WTC11 (cell line): ENCODE results near the gene RFTN1.

ENCODE experiments used
- CTCF ChIP-seq: fragments of 200-600 bp; IDR thresholded peaks from 2 replicates; pipeline ENCODE4 v1.8.0; 2022; ENCODE audit warnings: antibody characterized with exemption
- E2F4 ChIP-seq: sonication (generic); formaldehyde crosslinking; IDR thresholded peaks from 2 replicates; pipeline ENCODE4 v1.8.1; 2022; ENCODE audit warnings: low read depth, mild to moderate bottlenecking, moderate library complexity, missing genetic modification reagents, borderline replicate concordance
- USF2 ChIP-seq: sonication (generic); formaldehyde crosslinking; IDR thresholded peaks from 2 replicates; pipeline ENCODE4 v1.8.1; 2023; ENCODE audit warnings: mild to moderate bottlenecking, missing genetic modification reagents, moderate library complexity
- ZNF317 ChIP-seq: sonication (generic); formaldehyde crosslinking; IDR thresholded peaks from 2 replicates; pipeline ENCODE4 v1.8.1; 2023; ENCODE audit warnings: low read depth, mild to moderate bottlenecking, moderate library complexity, missing genetic modification reagents, borderline replicate concordance

GRCh38 chr3:16307832-16308531, 205.5 kb downstream of the RFTN1 start:
- no peak for TF ChIP-seq CTCF
- TF ChIP-seq ZNF317 (CRISPR knock-in tag) = no peak
- TF ChIP-seq USF2 (CRISPR knock-in tag) = no peak
- TF ChIP-seq E2F4 (CRISPR knock-in tag) = no peak
